GM18502 (cell line): Measurements from ENCODE around the gene MBD3L2.
A peak's percentile ranks its signal among the peaks of the same experiment; 100 is the strongest.
"Not testable (repeated sequence)": the region's sequence is repeated elsewhere in the genome, so short reads cannot be mapped to it uniquely, and the experiment has no call there.

ENCODE experiments used
- ATAC-seq: cut with Tn5 transposase; IDR thresholded peaks from one replicate; pipeline ENCODE4 v1.9.1; 2021; ENCODE audit warnings: mild to moderate bottlenecking; ENCODE audit not compliant: unreplicated experiment, poor library complexity

Gene MBD3L2

GRCh38 chr19:7058576-7058975 is 9.5 kb downstream of the MBD3L2 start, which contains the start of gene MBD3L3:
MBD3L3 (minus strand) TSS chr19:7058676; CDS start chr19:7058605, 71 bp downstream.
- not testable (repeated sequence) for ATAC-seq

- ATAC-seq: not testable (repeated sequence)
Observed at GRCh38 chr19:7059977-7060376, 10.9 kb downstream of the MBD3L2 start.

- ATAC-seq: no peak
Observed at GRCh38 chr19:7063339-7063738, 14.2 kb downstream of the MBD3L2 start.

- ATAC-seq: no peak
Observed at GRCh38 chr19:7063764-7064418, 14.8 kb downstream of the MBD3L2 start.

GRCh38 chr19:7067122-7067521 is 18.0 kb downstream of the MBD3L2 start:
- not testable (repeated sequence) for ATAC-seq

- no peak for ATAC-seq
Observed at GRCh38 chr19:7067716-7068115, 18.6 kb downstream of the MBD3L2 start.

- no peak for ATAC-seq
Observed at GRCh38 chr19:7068599-7068998, 19.5 kb downstream of the MBD3L2 start.

GRCh38 chr19:7069042-7069903 is 20.2 kb downstream of the MBD3L2 start, which contains the start of gene ZNF557:
ZNF557 (plus strand) TSS chr19:7069703; CDS start chr19:7075075, 5,372 bp downstream.
- peak; percentile 96 for ATAC-seq

GRCh38 chr19:7069904-7070226 is 20.7 kb downstream of the MBD3L2 start:
- no peak for ATAC-seq

GRCh38 chr19:7072541-7072940 is 23.4 kb downstream of the MBD3L2 start:
- ATAC-seq: no peak

GRCh38 chr19:7074705-7075282 is 25.7 kb downstream of the MBD3L2 start:
- no peak for ATAC-seq

GRCh38 chr19:7076151-7076550 is 27.0 kb downstream of the MBD3L2 start:
- ATAC-seq: no peak

- ATAC-seq: no peak
Observed at GRCh38 chr19:7078008-7078407, 28.9 kb downstream of the MBD3L2 start.

GRCh38 chr19:7083076-7083956 is 34.2 kb downstream of the MBD3L2 start:
- ATAC-seq: no peak

- ATAC-seq: no peak
Observed at GRCh38 chr19:7088999-7089398, 39.9 kb downstream of the MBD3L2 start.

GRCh38 chr19:7098096-7098495 is 49.0 kb downstream of the MBD3L2 start:
- no peak for ATAC-seq

- ATAC-seq: peak; percentile 83
Observed at GRCh38 chr19:7098701-7099596, 49.8 kb downstream of the MBD3L2 start.

GRCh38 chr19:7099597-7099921 is 50.4 kb downstream of the MBD3L2 start:
- ATAC-seq: no peak
